Measurements from ENCODE around the gene OR7G3.

OR7G3 gene

DNA sequence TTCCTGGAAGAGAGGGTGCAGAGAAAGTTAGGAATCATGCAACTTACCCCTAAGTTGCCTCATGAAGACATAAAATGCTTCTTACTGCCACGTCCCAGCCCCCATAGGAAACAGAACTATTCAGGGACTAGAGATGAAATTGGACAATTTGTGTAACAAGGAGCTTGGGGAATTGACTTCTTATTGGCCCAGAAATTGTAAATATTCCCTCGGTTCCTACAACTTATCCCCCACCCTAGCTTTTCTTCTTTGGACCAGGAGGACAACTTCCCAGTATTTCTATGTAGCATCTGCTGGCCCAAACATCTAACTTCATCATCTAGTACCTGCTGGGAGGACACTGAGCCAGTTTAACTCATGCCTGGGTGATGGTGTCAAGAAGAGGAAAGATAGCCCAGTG, 40.0 kb downstream of the OR7G3 start, which contains the start of gene OR1M1:
Gene OR1M1 (plus strand): TSS at position 301 of the 400 bp plus-strand sequence. CDS start 6,184 bp downstream, outside the sequence.
- DNase-seq, result no peak

DNA sequence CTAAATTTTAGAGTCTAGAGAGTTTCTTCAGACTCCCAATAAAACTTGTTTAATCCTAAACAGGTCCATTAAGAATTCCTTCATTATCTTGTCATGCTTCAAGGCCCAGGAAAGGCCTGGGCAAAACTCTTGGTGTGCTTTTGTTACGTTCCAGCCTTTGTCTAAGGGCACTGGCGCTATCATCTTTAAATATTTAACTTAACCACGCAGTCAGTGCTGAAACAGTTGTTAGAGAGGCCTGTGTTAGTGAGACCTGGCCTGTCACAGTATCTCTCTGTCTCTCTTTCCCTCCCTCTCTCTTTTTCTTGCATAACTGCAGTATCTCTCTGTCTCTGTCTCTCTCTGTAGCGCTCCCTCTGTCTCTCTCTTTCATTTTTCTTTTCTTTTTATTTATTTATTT, 48.1 kb downstream of the OR7G3 start:
- DNase-seq, result no peak

DNA sequence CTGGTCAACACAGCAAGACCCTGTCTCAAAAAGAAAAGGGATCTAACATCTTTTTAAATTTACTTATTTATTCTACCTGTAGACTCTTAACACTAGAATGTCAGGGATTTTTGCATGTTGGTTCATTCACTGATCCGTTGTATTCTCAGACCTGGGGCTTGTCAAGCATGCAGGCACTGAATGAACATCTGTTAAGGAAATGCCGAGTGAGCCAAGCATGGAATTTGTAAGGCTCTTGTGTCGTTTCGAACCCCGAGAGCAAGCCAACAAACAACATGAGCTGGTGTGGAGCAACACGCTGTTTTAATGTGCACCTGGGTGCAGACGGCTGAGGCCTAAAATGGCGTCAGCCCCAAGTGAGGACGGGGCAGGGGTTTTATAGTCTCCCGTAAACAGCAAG, 49.8 kb downstream of the OR7G3 start:
- DNase-seq, result no peak

All from NCI-H526 (cell line).